Mesothelial cell of epicardium (in vitro differentiated cells): Measurements from ENCODE around the gene ZNF44. TPM values are rescaled to one million over a fixed set of nuclear protein-coding genes. Genes with fewer than 3 reads are reported as not detected.

Experiments
- DNase-seq, 2 experiments: peaks; one replicate each; pipeline ENCODE4 v3.0.0; 2021; ENCODE audit warnings: low spot score in 2 of 2; ENCODE audit not compliant: unreplicated experiment in 2 of 2
- H3K27ac Mint-ChIP-seq: 2 replicates; pipeline ENCODE4 v1.8.0; 2021; ENCODE audit warnings: mixed read lengths
- H3K27me3 Mint-ChIP-seq: 2 replicates; pipeline ENCODE4 v1.8.0; 2021; ENCODE audit warnings: low read depth, mixed read lengths
- H3K36me3 Mint-ChIP-seq: 2 replicates; pipeline ENCODE4 v1.8.0; 2021; ENCODE audit warnings: mixed read lengths
- H3K4me1 Mint-ChIP-seq: 2 replicates; pipeline ENCODE4 v1.8.0; 2021; ENCODE audit warnings: mixed read lengths
- H3K4me3 Mint-ChIP-seq: 2 replicates; pipeline ENCODE4 v1.8.0; 2021; ENCODE audit warnings: mild to moderate bottlenecking, moderate library complexity, mixed read lengths
- H3K9me3 Mint-ChIP-seq: 2 replicates; pipeline ENCODE4 v1.8.0; 2021; ENCODE audit warnings: mixed read lengths
- total RNA-seq: library from RNA; stranded (reverse); gene quantifications from 3 replicates; pipeline ENCODE4 v1.2.1, GENCODE V29; 2021
- TF ChIP-seq, protein P1 (sequence below): fragments of 200-600 bp; sonication (generic); IDR thresholded peaks from one replicate; pipeline ENCODE4 v1.5.0; 2021; ENCODE audit warnings: antibody characterized with exemption; ENCODE audit not compliant: unreplicated experiment

Gene ZNF44
- total RNA-seq, result 12.6 to 15.3 TPM (median 13.5 TPM) in 3 replicates

DNA sequence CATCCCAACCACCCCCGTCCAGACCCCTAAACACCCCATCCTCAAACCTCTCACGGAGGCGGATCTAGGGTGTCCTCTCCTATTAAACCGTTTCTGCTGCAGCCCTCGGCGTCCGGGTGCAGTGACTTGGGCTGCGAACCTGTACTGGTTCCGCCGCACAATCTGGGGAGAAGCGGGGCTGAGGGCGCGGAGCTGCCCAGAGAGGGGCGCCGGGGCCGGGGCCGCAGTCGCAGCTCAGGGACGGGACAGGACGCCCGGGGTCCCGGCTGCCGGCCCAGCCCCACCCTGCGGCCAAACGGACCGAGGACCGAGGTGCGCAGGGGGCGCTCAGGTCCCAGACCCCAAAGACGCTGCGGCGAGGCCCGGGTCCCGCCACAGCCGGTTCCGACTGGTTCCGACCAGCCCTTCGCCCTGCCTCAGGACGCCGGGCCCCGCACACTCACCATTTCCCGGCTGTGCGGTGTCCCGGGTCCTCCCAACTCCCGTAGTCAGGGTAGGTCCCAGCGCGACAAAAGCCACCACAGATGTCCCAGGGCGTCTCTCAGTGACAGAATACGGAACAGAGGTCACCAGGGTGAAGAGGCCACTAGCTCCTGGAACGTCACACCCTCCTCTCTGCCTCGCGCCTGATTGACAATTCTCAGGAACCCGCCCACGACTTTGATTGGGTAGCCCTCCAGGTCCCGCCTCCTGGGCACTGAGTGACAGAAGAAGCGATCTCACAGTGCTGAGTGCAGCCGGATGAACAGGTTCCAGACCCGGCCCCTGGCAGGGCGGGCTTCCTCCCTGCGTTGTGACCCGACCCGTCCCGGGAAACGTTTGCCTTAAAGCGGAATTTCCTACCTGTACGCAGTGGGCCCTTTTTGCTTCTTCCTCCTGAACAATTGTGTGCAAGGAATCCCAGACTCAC is at the start of gene ZNF44:
Gene ZNF44, minus strand, starts transcription at position 635 of the 910 bp plus-strand sequence. Its CDS starts 189 bp downstream, at position 446.
- H3K36me3 Mint-ChIP-seq, result peaks cover 6% of the 10 kb centered on the region
- peak within 1 kb of the TSS; percentile 98 for H3K27ac Mint-ChIP-seq
- H3K27me3 Mint-ChIP-seq, result no peaks in the 10 kb centered on the region
- TF ChIP-seq, protein P1, sequence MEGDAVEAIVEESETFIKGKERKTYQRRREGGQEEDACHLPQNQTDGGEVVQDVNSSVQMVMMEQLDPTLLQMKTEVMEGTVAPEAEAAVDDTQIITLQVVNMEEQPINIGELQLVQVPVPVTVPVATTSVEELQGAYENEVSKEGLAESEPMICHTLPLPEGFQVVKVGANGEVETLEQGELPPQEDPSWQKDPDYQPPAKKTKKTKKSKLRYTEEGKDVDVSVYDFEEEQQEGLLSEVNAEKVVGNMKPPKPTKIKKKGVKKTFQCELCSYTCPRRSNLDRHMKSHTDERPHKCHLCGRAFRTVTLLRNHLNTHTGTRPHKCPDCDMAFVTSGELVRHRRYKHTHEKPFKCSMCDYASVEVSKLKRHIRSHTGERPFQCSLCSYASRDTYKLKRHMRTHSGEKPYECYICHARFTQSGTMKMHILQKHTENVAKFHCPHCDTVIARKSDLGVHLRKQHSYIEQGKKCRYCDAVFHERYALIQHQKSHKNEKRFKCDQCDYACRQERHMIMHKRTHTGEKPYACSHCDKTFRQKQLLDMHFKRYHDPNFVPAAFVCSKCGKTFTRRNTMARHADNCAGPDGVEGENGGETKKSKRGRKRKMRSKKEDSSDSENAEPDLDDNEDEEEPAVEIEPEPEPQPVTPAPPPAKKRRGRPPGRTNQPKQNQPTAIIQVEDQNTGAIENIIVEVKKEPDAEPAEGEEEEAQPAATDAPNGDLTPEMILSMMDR, result no peak
- peak within 1 kb of the TSS; percentile 99 for H3K4me3 Mint-ChIP-seq
- H3K9me3 Mint-ChIP-seq, result no peaks in the 10 kb centered on the region
- peak; percentile 81 to 92 for DNase-seq
- H3K4me1 Mint-ChIP-seq, result peaks cover 17% of the 10 kb centered on the region

DNA sequence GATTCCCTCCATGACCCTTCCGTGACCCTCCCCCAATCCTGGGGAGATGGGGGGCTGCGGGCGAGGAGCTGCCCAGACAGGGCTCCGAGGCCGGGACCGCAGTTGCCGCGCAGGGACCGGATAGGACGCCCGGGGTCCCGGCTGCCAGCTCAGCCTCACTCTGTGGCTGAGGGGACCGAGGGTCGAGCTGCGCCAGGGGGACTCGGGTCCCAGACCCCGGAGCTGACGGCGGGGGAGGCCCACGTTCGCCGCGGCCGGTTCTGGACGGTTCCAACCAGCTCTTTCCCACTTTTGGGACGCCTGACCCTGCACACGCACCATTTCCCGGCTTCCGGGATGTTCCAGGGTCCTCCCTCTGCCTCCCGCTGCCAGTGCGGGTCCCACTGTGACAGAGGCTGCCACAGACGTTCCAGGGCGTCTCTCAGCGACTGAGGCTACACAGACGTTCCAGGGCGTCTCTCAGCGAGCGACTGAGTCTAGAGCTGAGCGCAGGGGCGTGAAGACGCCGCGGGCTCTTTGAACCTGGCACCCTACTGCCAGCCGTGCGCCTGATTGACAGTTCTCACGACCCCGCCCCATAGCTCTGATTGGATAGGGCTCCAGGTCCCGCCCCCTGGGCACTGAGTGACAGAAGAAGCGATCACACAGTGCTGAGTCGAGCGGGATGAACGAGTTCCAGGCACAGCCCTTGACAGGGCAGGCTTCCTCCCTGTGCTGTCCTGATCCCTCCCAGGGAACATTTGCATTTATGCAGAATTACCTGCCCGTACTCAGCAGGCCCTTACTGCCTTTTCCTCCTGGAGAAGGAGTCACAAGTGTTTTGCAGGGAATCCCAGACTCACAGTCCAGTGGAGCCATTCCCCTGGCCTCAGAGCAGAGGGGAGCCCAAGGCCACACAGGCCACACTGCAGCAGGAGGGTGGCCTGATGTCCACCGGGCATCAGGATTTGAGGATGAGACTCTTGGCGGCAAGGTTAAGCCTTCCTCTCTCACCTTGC is 38.8 kb upstream of the ZNF44 start, which contains the start of gene ZNF563:
Gene ZNF563, minus strand, starts transcription at position 472 of the 998 bp plus-strand sequence. Its CDS starts 151 bp downstream, at position 321.
- no peaks in the 10 kb centered on the region for H3K9me3 Mint-ChIP-seq
- H3K4me1 Mint-ChIP-seq, result peaks cover 22% of the 10 kb centered on the region
- H3K27ac Mint-ChIP-seq, result peak within 1 kb of the TSS; percentile 96
- H3K27me3 Mint-ChIP-seq, result no peaks in the 10 kb centered on the region
- TF ChIP-seq, protein P1, result no peak
- H3K4me3 Mint-ChIP-seq, result peak within 1 kb of the TSS; percentile 95
- peak; percentile 87 to 97 for DNase-seq
- peaks cover 1% of the 10 kb centered on the region for H3K36me3 Mint-ChIP-seq

DNA sequence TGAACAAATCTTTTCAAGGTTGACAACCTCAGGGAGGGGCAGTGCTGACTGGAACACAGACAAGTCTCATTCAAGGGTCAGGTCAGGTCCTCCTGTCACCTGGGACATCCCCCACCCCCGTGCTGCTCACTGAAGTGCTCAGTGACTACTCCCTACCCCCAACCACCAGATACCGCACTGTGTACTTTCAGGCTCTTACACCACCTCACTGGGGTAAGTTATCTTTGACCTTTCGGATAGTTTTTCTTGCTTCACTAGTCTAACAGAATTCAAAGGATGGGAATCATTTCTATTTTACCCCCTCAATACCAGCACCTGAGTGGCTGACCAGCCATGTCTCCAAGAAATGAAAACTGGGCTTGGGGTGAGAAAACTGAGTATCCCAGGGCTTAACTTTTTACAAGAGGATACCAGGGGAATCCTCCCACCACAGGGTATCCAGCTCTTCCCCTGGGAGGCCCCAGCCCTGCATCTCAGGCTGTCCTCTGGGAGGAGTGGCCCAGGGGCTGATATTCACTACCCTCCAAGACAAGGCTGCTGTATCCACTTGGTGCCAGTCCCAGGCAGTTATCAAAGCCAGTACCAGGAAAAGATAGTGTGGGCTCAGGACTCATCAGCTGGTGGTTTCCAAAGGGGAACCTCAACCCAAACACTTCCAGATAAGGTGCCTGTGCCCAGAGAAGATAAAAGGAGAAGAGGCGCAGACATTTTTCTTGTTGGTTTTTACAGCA is 36.7 kb upstream of the ZNF44 start:
- DNase-seq, result no peak
- Mint-ChIP-seq H3K4me3 (peak overlapping the region; percentile 39), H3K4me1 (peaks cover 22% of the 10 kb centered on the region), H3K27ac (no peak overlapping the region), H3K36me3 (peaks cover 4% of the 10 kb centered on the region), H3K9me3 (no peaks in the 10 kb centered on the region), H3K27me3 (no peaks in the 10 kb centered on the region)
- TF ChIP-seq, protein P1, result no peak

DNA sequence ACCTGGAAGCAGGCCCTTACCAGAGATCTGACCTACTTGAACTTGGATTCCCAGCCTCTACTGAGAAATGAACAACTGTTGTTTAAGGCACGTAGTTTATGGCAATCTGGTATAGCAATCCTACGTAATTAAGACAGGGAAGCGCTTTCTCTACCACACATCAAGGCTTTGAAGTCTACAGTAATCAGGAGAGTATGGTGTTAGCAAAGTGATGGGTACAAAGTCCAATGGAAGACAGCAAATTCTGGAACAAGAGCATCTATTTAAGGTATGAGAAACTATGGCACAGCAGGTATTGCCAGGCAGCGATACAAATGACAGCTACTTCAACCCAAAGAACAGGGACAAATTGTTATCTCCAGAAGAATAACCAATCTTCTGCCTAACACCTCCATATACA is 35.7 kb upstream of the ZNF44 start:
- Mint-ChIP-seq H3K27me3 (no peaks in the 10 kb centered on the region), H3K4me1 (peaks cover 22% of the 10 kb centered on the region), H3K4me3 (no peak overlapping the region), H3K27ac (no peak overlapping the region), H3K9me3 (peaks cover 5% of the 10 kb centered on the region), H3K36me3 (peaks cover 8% of the 10 kb centered on the region)
- TF ChIP-seq, protein P1, result no peak
- DNase-seq, result no peak

DNA sequence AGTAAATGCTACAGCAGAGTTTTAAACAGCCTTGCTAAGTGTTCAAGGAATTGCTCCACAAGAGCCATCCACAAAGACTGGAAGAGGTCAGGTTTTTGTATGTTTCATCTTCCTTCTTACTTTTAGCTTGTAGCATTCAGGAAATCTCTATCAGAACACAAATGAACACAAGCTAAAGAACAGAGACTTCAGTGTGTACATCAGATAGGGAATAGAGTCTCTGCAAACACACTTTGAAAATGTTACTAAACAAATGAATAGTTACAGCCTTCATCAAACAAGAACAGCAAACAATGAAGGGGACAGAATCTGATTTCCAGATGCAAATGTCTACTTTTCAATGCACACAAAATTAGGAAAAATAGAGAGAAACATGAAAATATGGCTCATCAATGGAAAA is 31.0 kb upstream of the ZNF44 start:
- TF ChIP-seq, protein P1, result no peak

More for the DNA sequence above, 31.0 kb upstream of the ZNF44 start:
- Mint-ChIP-seq H3K36me3 (peaks cover 36% of the 10 kb centered on the region), H3K4me1 (peaks cover 1% of the 10 kb centered on the region), H3K27me3 (no peaks in the 10 kb centered on the region), H3K9me3 (peaks cover 28% of the 10 kb centered on the region), H3K4me3 (no peak overlapping the region), H3K27ac (no peak overlapping the region)
- no peak for DNase-seq
